ENCODE measurements around the gene EVA1A.

DNA sequence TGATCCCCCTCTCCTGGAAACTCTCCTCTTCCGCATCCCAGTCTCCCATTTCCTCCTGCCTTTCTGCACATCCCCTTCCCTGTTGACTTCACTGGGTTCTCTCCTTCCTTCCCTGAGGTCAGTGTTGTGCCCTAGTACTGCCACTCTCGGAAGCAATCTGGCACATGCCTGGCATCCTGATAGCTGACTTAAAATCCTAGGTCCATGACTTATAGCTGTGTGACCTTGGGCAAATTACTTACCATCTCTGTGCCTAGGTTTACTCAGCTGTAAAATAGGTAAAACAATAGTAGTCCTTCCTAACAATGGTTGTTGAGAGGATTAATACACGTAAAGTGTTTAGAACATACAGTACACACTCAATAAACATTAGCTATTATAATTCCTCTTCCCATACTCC, 9.3 kb downstream of the EVA1A start:
- TF ChIP-seq POLR2A (IDR thresholded peaks at IDR 0.05; ENCODE audit: low read length) (no peak), GATA1 (IDR thresholded peaks at IDR 0.05; ENCODE audit: low read depth, low read length) (no peak)
